Measurements from ENCODE around the gene RPL27. TPM values are rescaled to one million over a fixed set of nuclear protein-coding genes. Genes with fewer than 3 reads are reported as not detected.
A peak's percentile ranks its signal among the peaks of the same experiment; 100 is the strongest.
"Not testable (repeated sequence)": the region's sequence is repeated elsewhere in the genome, so short reads cannot be mapped to it uniquely, and the experiment has no call there.

The RPL27 gene
- total RNA-seq, 2 experiments from 2014 or later: 1,923 to 1,951 TPM

DNA sequence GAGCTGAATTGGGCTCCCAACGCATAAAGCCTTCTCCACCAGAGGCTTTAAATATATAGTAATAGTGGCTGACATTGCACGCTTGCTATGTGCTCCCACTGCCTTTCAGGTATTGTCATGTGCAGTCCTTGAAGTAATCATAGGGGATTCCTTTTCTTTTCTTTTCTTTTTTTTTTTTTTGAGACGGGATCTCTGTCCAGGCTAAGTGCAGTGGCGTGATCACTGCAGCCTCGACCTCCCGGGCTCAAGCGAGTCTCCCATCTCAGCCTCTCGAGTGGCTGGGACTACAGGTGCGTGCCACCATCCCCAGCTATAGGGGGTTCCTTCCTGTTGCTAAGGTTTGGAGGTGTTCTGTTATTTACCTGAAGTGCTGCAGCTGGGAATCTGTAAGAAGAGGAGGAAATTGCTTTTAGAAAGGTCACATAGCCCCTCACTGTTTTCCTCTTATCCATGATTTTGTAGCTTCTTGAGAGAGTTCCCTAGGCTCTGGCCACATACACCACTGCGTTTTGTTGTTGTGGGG, 845 bp downstream of the RPL27 start:
- no peaks in the 10 kb centered on the region for H3K9me3 ChIP-seq (ENCODE audit: control insufficient read depth in 1 of 2, insufficient read depth in 1 of 2, low read length in 2 of 2)
- Mint-ChIP-seq H3K4me3 (peak overlapping the region; percentile 96), H3K27me3 (no peaks in the 10 kb centered on the region), H3K9me3 (no peaks in the 10 kb centered on the region), H3K27ac (peak overlapping the region; percentile 95), H3K4me1 (ENCODE audit: low read depth) (peaks cover 25% of the 10 kb centered on the region), H3K36me3 (ENCODE audit: low read depth) (peaks cover 59% of the 10 kb centered on the region)
- peak in 1 of 14 experiments; percentile 21 for DNase-seq
- H3K36me3 ChIP-seq (ENCODE audit: insufficient read depth, low read length): peaks cover 46% of the 10 kb centered on the region
- peak overlapping the region; percentile 91 for H3K4me3 ChIP-seq (ENCODE audit: low read length)
- intact Hi-C loops (cut with DNase I, micrococcal nuclease): loop anchor here (2.0 to 10.0 kb wide), 6 partner anchors 126 to 1016 kb away; partner anchors contain the start of genes BRCA1 (in 1 of the 2), DHX8 (in 1 of the 2), NBR1 (in 1 of the 2) and PSME3 (in 1 of the 2)
- POLR2A ChIA-PET: interaction anchor here (1.1 to 3.2 kb wide), 16 partner anchors 8 to 611 kb away, joined by 3 to 58 read pairs (median 22); partner anchors contain the start of genes DHX8, IFI35, NBR1 and PSME3
- peak overlapping the region; percentile 73 to 98 for H3K27ac ChIP-seq (ENCODE audit: low read depth in 1 of 2, low read length in 2 of 2)
- peaks cover 28% of the 10 kb centered on the region for H3K4me1 ChIP-seq (ENCODE audit: insufficient read depth, low read length)
- no peak for TF ChIP-seq CTCF (IDR thresholded peaks at IDR 0.05)
- no peak for ATAC-seq (ENCODE audit: poor library complexity)
- CTCF ChIA-PET: interaction anchor here (1.0 to 2.3 kb wide), 9 partner anchors 8 to 485 kb away, joined by 3 to 14 read pairs (median 9); partner anchors contain the start of genes AARSD1, DHX8, IFI35 and RND2
- no peaks in the 10 kb centered on the region for H3K27me3 ChIP-seq (ENCODE audit: control insufficient read depth in 1 of 2, insufficient read depth in 2 of 2, low read length in 2 of 2)

DNA sequence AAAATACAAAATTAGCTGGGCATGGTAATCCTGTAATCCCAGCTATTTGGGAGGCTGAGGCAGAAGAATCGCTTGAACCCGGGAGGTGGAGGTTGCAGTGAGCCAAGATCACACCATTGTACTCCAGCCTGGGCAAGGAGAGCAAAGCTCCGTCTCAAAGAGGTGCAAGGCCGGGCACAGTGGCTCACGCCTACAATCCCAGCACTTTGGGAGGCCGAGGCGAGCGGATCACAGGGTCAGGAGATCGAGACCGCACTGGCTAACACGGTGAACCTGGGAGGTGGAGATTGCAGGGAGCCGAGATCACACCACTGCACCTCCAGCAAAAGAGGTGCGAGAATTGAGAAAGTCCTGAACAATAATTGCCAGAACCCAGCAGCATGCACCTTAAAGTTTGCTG, 2.7 kb downstream of the RPL27 start:
- DNase-seq: peak in 1 of 14 experiments; percentile 18

DNA sequence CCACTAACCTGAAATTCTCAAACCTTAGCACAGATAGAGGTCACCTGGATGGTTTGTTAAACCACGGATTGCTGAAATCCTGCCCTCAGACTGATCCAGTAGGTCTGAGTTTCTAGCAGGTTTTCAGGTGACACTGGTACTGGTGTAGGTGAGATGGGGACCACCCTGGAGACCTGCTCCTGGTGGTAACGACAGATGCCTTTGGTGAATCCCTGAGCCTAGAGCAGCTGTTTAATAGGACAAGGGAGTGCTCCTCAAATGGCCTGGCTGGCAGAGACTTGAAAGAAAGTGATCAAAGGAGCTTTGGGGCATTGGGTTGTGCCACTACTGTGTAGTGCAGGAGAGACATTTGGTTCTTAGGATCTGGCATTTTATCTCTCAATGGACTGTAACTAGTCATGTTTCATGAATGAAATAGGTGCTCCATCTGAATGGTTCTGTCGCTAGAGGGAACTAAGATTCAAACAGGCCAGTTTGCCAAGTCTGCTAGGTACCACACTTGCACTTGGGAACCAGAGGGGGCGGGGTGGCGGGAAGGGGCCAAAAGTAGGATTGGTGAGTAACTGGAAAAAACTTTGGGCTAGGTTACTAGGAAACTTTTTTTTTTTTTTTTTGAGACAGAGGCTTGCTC, 5.4 kb downstream of the RPL27 start:
- DNase-seq: peak in 1 of 14 experiments; percentile 6
- H3K27ac Mint-ChIP-seq: no peak overlapping the region
- no peaks in the 10 kb centered on the region for H3K9me3 ChIP-seq (ENCODE audit: control insufficient read depth in 1 of 2, insufficient read depth in 1 of 2, low read length in 2 of 2)
- intact Hi-C loops (cut with DNase I, micrococcal nuclease): no loop called here
- peak overlapping the region; percentile 48 for H3K4me3 Mint-ChIP-seq
- H3K27me3 ChIP-seq (ENCODE audit: control insufficient read depth in 1 of 2, insufficient read depth in 2 of 2, low read length in 2 of 2): no peaks in the 10 kb centered on the region
- H3K9me3 Mint-ChIP-seq: no peaks in the 10 kb centered on the region
- H3K4me1 Mint-ChIP-seq (ENCODE audit: low read depth): peaks cover 26% of the 10 kb centered on the region
- H3K4me3 ChIP-seq (ENCODE audit: low read length): no peak overlapping the region
- H3K27me3 Mint-ChIP-seq: no peaks in the 10 kb centered on the region
- peaks cover 44% of the 10 kb centered on the region for H3K4me1 ChIP-seq (ENCODE audit: insufficient read depth, low read length)
- ATAC-seq (ENCODE audit: poor library complexity): no peak
- no peak for TF ChIP-seq CTCF (IDR thresholded peaks at IDR 0.05)
- H3K27ac ChIP-seq (ENCODE audit: low read depth in 1 of 2, low read length in 2 of 2): no peak overlapping the region
- H3K36me3 Mint-ChIP-seq (ENCODE audit: low read depth): peaks cover 63% of the 10 kb centered on the region
- CTCF ChIA-PET: no interaction called here
- POLR2A ChIA-PET: interaction anchor here (1.0 kb wide), 1 partner anchor 21 kb away, joined by 3 read pairs; no protein-coding TSS in a partner anchor
- H3K36me3 ChIP-seq (ENCODE audit: insufficient read depth, low read length): peaks cover 46% of the 10 kb centered on the region

More for the DNA sequence above, 2.7 kb downstream of the RPL27 start:
- Histone ChIP-seq H3K4me1 (ENCODE audit: insufficient read depth, low read length) (peaks cover 28% of the 10 kb centered on the region), H3K36me3 (ENCODE audit: insufficient read depth, low read length) (peaks cover 46% of the 10 kb centered on the region)
- Mint-ChIP-seq H3K4me1 (ENCODE audit: low read depth) (peaks cover 25% of the 10 kb centered on the region), H3K36me3 (ENCODE audit: low read depth) (peaks cover 64% of the 10 kb centered on the region), H3K27ac (peak overlapping the region; percentile 44)
- H3K27me3 ChIP-seq (ENCODE audit: control insufficient read depth in 1 of 2, insufficient read depth in 2 of 2, low read length in 2 of 2); CTCF ChIA-PET; ATAC-seq (ENCODE audit: poor library complexity); H3K9me3 Mint-ChIP-seq; H3K27me3 Mint-ChIP-seq; H3K4me3 ChIP-seq (ENCODE audit: low read length); intact Hi-C loops (cut with DNase I, micrococcal nuclease); H3K27ac ChIP-seq (ENCODE audit: low read depth in 1 of 2, low read length in 2 of 2); H3K9me3 ChIP-seq (ENCODE audit: control insufficient read depth in 1 of 2, insufficient read depth in 1 of 2, low read length in 2 of 2); H3K4me3 Mint-ChIP-seq: not testable (repeated sequence)
- POLR2A ChIA-PET: interaction anchor here (0.9 to 1.1 kb wide), 2 partner anchors 12 to 171 kb away, joined by 3 read pairs; no protein-coding TSS in a partner anchor

Measured in CD4-positive, alpha-beta T cell (primary cell).